Transverse colon (tissue), 3 donors: ENCODE measurements around the gene MBD5.

Experiments used
- CTCF ChIP-seq, 5 experiments: fragments of 200-600 bp in 3 of 5; fragments of 450-650 bp in 2 of 5; sonication (generic) in 3 of 5; IDR thresholded peaks; 1 replicate in 2 of 5; 2 replicates in 3 of 5; pipeline ENCODE4 v1.5.1; 2016 to 2017; ENCODE audit warnings: antibody characterized with exemption in 5 of 5, inconsistent platforms in 3 of 5, mild to moderate bottlenecking in 2 of 5, moderate library complexity in 1 of 5
- POLR2A ChIP-seq: fragments of 450-650 bp; IDR thresholded peaks from one replicate; pipeline ENCODE4 v1.6.1; 2016; ENCODE audit warnings: antibody characterized with exemption, mild to moderate bottlenecking, moderate library complexity

- TF ChIP-seq CTCF (IDR thresholded peaks at IDR 0.05) = no peak
- no peak for TF ChIP-seq POLR2A
Observed at GRCh38 chr2:148136441-148136840, 115.5 kb downstream of the MBD5 start.
